Effector CD4-positive, alpha-beta T cell (primary cell): ENCODE measurements around the gene LMO7.
A peak's percentile ranks its signal among the peaks of the same experiment; 100 is the strongest.

Experiments
- DNase-seq: peaks from one replicate; pipeline ENCODE4 v3.0.0-alpha.2; 2020
- total RNA-seq: gene quantifications from one replicate; lab custom pipeline; 2026; lab: John Stamatoyannopoulos, UW

Gene LMO7
- 18.2 reads per million, percentile 45 among the genes with 10 or more reads in this experiment for total RNA-seq

- peak; percentile 31 for DNase-seq
Observed at GRCh38 chr13:75635828-75636435, at the start of gene LMO7. Gene LMO7 (plus strand): TSS chr13:75636330. CDS start chr13:75636658, 328 bp downstream.

DNA sequence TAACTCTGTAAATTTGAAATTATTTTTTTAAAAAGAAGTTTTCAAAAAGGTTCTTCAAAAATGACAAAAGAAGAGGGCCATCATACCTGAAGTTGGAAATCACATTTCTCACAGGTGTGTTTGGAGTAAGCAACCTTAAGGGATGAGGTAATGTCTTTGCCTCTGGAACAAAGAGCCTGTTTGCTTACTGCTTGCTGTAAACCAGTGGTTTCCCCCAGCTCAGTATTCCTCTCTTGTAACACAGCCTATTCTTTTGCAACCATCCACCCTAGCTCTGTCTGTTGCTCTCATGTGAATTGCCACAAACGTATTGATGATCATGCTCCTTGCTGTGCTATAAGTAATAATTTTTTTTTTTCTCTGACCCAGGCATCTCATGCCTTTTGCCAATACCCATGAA is 48.5 kb upstream of the LMO7 start:
- DNase-seq = no peak

- DNase-seq = no peak
Observed at GRCh38 chr13:75596657-75597182, 39.4 kb upstream of the LMO7 start.

GRCh38 chr13:75600371-75600770 is 35.8 kb upstream of the LMO7 start:
- DNase-seq = no peak

- no peak for DNase-seq
Observed at GRCh38 chr13:75603038-75603437, 33.1 kb upstream of the LMO7 start.

GRCh38 chr13:75607447-75607846 is 28.7 kb upstream of the LMO7 start:
- DNase-seq = no peak

- no peak for DNase-seq
Observed at GRCh38 chr13:75610466-75610865, 25.7 kb upstream of the LMO7 start.

DNA sequence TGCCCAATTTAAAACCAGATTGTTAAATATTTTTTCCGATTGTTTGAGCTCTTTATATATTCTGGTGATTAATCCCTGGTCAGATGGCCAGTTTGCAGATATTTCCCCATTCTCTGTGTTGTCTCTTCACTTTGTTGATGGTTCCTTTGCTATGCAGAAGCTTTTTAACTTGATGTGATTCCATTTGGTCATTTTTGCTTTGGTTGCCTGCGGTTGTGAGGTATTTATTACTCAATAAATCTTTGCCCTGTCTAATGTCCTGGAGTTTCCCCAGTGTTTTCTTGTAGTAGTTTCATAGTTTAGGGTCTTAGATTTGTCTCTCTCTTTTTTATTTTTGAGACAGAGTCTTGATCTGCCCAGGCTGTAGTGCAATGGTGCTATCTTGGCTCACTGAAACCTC is 23.8 kb upstream of the LMO7 start:
- no peak for DNase-seq

- DNase-seq = no peak
Observed at GRCh38 chr13:75617230-75617629, 18.9 kb upstream of the LMO7 start.

DNA sequence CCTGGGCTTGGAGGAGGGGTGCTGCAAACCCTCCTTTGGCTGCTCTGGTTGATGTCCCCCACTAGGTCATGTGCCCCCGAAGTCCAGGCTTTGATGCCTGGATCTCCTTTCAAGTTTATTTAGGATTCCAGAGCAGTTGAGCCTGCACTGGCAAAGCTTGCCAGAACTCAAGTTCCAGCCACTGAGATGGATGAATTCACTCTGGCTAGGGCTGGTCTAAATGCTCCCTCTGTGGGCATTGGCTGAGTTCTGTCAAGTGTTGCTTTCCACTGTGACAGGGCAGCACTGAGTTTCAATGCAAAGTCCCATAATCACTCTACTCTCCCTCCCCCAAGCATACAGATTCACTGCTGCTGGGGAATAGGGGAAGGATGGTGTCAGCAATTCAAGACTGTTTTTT is 17.8 kb upstream of the LMO7 start:
- DNase-seq = no peak

GRCh38 chr13:75620020-75620419 is 16.1 kb upstream of the LMO7 start:
- DNase-seq = no peak

- no peak for DNase-seq
Observed at GRCh38 chr13:75621147-75621546, 15.0 kb upstream of the LMO7 start.

DNA sequence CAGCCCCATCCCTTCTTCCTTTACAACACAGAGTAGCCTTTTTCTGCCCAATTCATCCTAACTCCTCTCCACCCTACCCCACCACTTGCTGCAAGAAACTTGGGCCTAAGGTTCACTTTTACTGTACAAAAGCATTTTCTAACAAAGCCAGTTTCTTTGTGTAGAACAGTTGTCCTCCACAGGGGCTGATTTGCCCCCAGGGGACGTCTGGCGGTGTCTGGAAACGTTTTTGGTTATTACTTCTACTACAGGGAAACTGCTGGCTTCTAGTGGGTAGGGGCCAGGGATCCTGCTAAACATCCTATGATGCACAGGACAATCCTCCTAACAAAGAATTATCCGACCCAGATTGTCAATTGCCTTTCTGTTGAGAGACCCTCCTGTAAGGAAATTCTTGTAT is 7.3 kb upstream of the LMO7 start:
- DNase-seq = no peak

DNA sequence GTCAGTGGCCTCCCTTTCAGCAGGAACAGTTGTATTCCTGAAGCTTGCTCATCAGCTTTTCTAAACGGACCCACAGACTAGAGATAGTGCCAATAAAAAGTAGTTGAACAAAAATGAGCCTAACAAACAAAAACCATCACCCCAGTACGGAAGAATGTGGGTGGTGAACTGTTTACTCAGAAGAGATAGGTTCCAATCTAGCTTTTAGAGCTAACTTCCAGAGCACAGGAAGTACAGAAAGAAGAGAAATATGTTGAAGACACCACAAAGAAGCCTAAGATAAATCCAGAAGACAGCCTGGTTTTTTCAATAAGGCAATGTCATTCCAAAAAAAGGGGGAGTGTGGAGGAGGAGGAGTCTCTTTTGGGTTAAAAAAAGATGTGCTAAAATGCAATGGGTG is 2.8 kb upstream of the LMO7 start:
- no peak for DNase-seq

GRCh38 chr13:75635101-75635827 is 866 bp upstream of the LMO7 start:
- DNase-seq = no peak

DNA sequence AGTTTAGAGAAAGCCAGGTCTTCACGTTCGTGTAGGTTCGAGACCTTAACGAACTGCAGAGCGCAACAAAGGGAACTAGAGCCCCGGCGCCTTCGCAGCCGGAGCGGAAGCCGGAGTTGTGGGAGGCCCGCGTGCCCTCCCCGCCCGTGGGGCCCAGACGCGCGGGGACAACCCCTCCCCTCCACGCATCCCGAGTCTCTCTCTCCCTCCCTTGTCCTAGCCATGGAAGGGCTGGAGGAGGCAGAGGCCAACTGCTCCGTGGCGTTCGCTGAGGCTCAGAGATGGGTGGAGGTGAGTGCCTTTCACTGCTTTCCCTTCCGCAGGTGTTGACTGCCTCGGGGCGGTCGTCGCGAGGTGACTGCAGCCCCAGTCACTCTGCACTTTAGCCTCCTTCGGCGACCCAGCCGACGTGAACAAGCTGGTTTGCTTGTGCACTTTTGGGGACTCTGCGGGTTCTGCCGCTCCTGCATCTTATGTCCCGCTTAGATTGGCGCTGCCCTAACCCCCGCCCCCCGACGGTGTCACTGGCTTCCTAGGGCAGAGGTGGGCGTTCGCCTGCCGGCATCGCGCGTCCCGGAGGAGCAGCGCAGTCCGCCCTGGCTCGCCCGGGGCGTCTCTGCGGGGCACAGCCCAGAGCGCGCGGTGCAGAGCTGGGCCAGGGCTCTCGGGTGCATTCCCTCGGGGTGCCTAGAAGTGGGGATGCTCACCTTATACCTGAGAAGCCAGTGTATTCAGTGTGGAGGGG is 478 bp downstream of the LMO7 start:
- peak; percentile 23 for DNase-seq

- no peak for DNase-seq
Observed at GRCh38 chr13:75637181-75637750, 1.1 kb downstream of the LMO7 start.

DNA sequence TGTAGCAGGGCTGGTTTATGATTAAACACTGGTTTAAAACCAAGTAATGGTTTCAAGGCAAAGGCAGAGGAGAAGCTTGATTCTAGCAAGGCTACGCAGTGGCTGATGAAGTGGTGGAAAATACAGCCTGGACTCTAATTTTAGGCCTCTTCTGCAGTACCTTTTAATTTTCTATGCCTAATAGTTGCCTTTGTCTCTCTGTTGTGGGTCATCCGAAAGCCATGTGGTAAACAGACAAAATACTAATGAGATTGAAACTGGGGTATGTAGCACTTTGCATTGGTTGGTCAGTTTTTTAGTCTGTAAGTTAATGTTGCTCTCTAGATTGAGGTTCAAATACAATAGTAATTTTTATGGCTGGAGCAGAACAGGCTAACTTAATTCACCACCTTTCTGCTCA is 3.3 kb downstream of the LMO7 start:
- no peak for DNase-seq

GRCh38 chr13:75641026-75641425 is 4.9 kb downstream of the LMO7 start:
- DNase-seq = no peak

DNA sequence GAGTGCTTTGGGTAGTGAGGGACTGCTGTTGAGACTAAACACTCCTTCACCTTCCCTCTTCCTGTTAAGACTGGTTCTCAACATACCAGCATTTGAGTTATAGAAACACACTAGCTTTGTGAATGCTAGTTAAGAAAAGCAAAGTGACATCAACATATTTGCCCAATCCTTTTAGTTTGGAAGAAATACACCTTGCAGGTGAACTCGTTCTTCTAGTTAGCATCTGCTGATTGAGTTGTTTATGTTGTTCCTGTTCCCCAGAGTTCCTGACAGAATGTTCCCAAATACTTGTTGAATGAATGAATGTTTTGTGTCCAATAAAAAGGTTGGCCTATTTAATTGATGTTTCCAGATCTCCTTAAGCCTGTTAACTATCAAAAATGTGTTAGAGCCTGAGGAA is 7.1 kb downstream of the LMO7 start:
- DNase-seq = no peak

- DNase-seq = no peak
Observed at GRCh38 chr13:75643693-75644092, 7.6 kb downstream of the LMO7 start.

DNA sequence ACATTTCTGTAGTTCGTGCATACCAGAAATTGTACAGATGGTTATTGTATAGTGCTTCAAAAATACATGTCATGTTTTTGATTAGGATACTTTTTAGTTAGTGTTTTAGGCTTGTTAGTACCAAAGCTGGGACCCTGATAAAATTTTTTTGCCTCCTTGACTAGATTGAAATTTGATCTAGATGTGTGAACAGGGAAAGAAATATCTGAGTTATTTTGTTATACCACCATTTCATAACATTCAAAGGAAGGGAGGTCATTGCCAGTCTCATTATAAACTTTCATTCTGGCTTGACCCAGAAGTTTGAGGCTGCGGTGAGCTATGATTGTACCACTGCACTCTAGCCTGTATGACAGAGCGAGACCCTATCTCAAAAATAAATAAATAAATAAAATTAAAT is 9.0 kb downstream of the LMO7 start:
- no peak for DNase-seq

DNA sequence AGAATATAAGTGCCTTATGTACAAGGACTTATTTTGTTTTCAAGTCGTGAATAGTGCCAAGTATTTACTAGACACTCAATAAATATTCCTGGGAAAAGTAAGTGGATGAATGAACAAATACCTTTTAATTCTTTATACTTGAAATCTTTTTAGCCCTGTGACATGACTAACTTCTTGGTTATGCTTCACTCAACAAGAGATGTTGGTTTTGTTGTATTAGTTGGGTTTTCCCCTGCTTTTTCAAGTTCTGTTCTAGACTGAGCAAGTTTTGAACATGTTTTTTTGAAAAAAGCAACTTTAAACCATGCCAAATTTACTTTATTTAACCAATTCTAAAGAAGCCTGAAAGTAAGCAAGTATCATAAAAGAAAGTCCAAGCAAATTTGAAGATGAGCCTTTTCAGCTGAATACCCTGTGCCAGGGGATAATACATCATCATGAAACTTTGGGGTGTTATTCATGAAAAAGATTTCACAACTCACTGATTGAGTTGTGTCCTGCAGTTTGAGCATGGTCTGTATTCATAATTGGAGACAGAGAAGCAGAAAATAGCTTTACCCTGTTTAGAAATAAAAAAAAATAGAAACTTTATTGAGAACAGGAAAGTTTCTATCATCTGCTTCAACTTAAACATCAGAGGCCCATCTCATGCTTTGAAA is 11.1 kb downstream of the LMO7 start:
- no peak for DNase-seq
